ENCODE data around the gene CNGB1.
"Not testable (repeated sequence)": the region's sequence is repeated elsewhere in the genome, so short reads cannot be mapped to it uniquely, and the experiment has no call there.

DNA sequence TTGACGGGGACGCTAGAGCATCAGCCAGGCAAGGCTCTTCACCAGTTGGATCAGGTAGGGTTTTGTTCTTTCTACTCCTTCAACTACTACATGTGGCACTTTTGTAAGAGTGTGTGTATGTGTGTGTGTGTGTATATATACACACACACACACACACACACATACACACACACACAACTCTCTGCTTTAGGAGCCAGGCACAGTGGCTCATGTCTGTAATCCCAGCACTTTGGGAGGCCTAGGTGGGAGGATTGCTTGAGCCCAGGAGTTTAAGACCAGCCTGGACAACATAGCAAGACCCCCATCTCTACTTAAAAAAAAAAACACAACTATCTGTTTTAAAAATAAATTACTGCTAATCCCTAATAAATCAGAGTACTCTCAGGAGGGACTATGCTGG lies 53.4 kb downstream of the CNGB1 start:
- TF ChIP-seq EZH2phosphoT487 (IDR thresholded peaks at IDR 0.05; ENCODE audit: borderline replicate concordance, low read length); EZH2 (IDR thresholded peaks at IDR 0.05; ENCODE audit: low read length, unreplicated experiment): not testable (repeated sequence)
- TF ChIP-seq, protein P1, sequence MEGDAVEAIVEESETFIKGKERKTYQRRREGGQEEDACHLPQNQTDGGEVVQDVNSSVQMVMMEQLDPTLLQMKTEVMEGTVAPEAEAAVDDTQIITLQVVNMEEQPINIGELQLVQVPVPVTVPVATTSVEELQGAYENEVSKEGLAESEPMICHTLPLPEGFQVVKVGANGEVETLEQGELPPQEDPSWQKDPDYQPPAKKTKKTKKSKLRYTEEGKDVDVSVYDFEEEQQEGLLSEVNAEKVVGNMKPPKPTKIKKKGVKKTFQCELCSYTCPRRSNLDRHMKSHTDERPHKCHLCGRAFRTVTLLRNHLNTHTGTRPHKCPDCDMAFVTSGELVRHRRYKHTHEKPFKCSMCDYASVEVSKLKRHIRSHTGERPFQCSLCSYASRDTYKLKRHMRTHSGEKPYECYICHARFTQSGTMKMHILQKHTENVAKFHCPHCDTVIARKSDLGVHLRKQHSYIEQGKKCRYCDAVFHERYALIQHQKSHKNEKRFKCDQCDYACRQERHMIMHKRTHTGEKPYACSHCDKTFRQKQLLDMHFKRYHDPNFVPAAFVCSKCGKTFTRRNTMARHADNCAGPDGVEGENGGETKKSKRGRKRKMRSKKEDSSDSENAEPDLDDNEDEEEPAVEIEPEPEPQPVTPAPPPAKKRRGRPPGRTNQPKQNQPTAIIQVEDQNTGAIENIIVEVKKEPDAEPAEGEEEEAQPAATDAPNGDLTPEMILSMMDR (conservative IDR thresholded peaks at IDR 0.05; ENCODE audit: low read depth, low read length), result not testable (repeated sequence)

Measured in PC-3 (cell line).